GM18907 (cell line): ENCODE data around the gene IFIH1.

ENCODE experiments used
- ATAC-seq: cut with Tn5 transposase; IDR thresholded peaks from one replicate; pipeline ENCODE4 v1.9.1; 2021; ENCODE audit warnings: mild to moderate bottlenecking, moderate library complexity; ENCODE audit not compliant: unreplicated experiment

IFIH1 gene

DNA sequence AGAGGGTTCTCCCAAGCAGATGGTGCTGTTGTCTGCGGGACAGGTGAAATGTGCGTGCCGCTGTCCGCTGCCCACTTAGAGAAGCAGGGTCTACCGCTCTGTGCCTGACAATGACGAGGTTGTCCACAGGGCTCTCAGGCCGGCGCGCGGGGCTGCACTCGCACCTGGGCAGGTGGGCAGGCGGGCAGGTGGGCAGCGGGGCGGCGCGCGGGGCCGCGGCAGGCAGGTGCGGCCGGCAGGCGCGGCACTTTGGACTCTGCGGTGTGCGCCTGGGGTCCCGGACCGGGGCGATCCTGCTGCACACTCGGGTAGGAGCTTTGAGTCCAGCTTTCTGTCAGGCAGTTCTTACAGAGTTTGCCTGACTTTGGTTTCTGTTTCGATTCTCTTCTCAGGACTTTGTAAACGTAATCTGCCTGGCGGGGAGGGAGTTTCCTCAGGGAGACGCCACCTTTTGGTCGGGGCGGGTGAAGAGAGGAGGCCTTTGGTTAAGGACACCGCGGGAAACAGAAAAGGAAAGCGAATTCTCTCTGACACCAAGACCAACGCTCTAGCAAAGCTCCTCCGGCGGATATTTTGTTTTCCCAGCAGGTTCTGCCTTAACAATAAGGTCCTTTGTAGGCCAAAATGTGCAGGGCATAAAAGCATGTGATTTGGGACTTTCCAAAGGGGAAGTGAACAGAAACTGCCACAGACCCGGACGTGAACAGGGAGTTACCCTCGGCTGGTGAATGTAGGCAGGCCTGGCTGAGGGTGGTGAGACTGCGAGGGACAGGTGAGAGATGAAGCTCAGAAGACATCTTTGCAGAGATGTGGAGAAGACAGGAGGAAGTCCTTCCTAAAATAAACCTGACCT, at the start of gene IFIH1:
IFIH1 (minus strand) TSS at position 357 of the 853 bp plus-strand sequence. CDS start 377 bp downstream, outside the sequence.
- ATAC-seq = peak; percentile 92

GRCh38 chr2:162365392-162365791, 46.9 kb upstream of the IFIH1 start:
- no peak for ATAC-seq

GRCh38 chr2:162344617-162344950, 26.1 kb upstream of the IFIH1 start:
- ATAC-seq = no peak

GRCh38 chr2:162343824-162344616, 25.5 kb upstream of the IFIH1 start, which contains the start of gene GCA:
GCA (plus strand) TSS chr2:162344132; CDS start chr2:162344249, 117 bp downstream.
- ATAC-seq = peak; percentile 99

- peak; percentile 1 for ATAC-seq
Measured at GRCh38 chr2:162343492-162343823, 25.0 kb upstream of the IFIH1 start.

DNA sequence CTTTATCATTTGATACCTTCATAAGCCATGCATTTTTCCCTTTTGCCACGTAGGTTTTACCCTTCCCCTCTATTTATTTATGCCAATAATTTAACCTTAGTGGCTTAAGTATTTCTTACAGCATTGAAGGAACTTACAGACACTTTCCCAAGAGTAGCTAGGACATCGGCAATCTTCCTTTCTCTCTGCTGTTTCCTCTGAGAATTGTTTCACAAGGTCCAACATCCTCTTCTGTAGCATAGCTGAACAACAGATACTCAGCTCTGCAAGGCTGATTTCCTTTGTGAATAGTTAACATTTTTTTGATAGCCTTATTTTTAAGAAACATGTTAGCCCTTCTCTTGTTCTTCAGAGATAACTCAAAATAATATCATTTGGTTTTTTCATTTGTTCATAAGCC, 24.4 kb upstream of the IFIH1 start:
- ATAC-seq = no peak

DNA sequence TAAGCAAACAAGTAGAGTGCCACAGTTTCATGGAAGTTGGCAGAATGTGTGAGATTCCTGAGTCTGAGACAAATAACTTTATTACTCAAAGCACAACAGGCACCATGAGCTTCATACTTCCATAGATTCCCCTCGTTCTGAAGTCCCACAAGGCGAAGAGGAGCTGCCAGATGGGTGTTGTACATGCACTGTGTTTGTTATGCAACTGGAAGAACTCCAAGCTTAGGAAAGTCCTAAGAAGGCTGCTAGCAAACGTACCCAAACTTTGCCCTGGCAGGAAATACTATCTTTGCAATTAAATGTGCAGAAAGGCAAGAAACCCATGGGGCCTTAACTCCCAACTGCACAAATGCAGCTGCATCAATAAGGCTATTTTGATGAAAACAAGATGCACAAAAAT, 23.8 kb upstream of the IFIH1 start:
- ATAC-seq = no peak

DNA sequence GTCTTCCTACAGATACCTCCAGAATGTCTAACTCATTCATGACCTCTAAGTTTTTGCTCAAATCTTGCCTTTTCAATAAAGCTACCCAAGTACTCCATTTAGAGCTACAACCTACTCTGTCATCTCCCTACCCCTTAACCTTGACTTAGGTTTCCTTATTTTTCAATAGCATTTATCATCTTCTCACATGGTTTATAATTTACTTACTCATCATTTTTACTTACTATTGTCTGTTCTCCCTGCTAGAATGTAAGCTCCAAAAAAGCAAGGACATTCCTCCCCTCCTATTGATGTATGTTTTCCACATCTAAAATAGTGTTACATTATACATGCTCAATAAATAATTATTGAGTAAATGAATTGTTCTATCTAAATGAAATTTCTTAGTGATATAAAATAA, 22.3 kb upstream of the IFIH1 start:
- no peak for ATAC-seq

GRCh38 chr2:162337868-162338267, 19.4 kb upstream of the IFIH1 start:
- ATAC-seq = no peak

DNA sequence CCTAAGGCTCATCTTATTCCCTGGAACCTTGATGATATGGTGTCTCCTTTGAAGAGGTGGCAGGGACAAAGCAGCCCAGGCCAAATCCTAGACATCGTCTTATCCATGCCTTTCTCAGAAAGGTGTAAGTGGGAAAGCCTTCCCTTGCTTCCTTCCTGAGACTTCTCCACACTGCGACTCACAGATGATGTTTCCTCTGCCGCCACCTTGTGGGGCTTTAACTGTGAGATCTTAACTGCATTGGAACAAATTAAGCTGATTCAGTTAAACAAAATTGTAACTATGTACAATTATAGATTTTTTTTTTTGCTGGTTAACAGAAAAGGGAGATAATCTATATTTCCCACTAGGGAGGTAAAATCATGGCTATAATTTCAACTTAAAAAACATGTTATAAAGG, 15.5 kb upstream of the IFIH1 start:
- ATAC-seq = peak; percentile 68

- ATAC-seq = no peak
Measured at GRCh38 chr2:162330881-162331280, 12.4 kb upstream of the IFIH1 start.

- peak; percentile 46 for ATAC-seq
Measured at GRCh38 chr2:162328424-162329157, 10.1 kb upstream of the IFIH1 start.

- ATAC-seq = no peak
Measured at GRCh38 chr2:162327806-162328205, 9.3 kb upstream of the IFIH1 start.

GRCh38 chr2:162327134-162327769, 8.8 kb upstream of the IFIH1 start:
- ATAC-seq = no peak

DNA sequence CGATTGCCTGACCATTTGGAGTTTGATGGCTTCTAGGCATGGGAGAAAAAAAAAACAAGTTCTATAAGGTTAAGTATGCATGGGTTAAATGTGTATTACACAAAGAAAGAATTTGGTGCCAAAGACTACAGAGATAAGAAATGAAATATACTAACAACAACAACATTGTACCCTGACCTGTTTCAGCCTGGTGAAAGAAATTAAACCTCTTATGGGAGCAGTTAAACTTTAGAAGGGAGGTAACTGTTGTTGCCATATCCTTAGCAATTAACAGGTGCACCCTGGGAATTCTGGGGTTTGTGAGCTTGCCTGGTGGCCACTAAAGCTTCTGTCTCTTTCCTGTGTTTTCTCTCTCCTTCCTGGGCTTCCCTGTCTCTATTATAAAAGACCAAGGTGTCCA, 6.5 kb upstream of the IFIH1 start:
- no peak for ATAC-seq

- no peak for ATAC-seq
Measured at GRCh38 chr2:162320864-162321517, 2.5 kb upstream of the IFIH1 start.

- ATAC-seq = peak; percentile 6
Measured at GRCh38 chr2:162317861-162318327, 590 bp downstream of the IFIH1 start.

DNA sequence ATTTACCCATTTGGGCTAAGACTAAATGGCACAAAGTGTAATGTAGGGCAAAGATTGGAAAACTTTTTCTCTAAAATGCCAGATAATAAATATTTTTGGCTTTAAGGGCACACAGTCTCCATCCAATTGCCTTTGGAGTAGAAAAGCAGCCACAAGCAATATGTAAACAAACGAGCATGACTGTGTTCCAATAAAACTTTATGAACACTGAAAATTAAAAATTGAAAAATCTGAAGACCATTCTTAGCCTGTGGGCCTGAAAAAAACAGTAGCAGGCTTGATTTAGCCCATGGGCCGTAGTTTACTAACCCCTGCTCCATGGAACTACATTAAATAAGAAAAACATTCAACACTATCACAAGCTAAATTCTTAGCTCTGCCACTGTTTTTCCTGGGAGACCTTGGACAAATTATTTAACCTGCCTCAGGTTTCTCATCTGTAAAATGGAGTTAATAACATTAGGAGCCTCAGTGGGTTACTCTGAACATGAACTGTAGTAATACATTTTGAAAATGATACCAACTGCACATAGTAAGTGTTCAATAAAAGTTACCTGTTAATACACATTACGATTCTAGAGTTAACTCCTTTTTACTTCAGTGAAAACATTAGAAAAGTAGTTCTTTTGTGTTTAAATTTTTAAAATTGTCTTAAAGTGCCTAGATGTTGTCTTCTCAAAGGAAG, 1.3 kb downstream of the IFIH1 start:
- ATAC-seq = no peak

DNA sequence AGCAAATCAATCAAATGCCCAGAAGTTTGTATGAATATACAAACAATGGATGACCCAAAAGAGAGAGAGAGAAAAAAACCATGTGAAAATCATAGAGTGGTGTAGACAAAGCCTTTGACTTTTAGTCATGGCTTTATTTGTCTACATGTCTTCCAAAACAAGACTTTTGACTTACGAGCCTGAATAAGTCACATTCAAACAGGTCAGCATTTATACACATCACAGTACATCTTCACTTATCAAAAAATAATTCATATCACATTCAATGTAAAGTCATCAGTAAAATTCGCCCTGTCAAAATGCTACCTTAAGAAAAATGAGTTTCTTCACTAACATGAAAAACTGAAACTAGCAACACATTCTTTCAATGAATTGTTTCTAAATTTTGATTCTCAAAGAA, 1.9 kb downstream of the IFIH1 start:
- no peak for ATAC-seq

- ATAC-seq = no peak
Measured at GRCh38 chr2:162315938-162316337, 2.5 kb downstream of the IFIH1 start.
